Suppressor macrophage treated with lipopolysaccharide for 1 hour (primary cell): ENCODE measurements around the gene NINJ1.

ENCODE experiments used
- DNase-seq, 3 donors: peaks; one replicate each; pipeline ENCODE4 v3.0.0-alpha.2; 2020 to 2022

Gene NINJ1

DNA sequence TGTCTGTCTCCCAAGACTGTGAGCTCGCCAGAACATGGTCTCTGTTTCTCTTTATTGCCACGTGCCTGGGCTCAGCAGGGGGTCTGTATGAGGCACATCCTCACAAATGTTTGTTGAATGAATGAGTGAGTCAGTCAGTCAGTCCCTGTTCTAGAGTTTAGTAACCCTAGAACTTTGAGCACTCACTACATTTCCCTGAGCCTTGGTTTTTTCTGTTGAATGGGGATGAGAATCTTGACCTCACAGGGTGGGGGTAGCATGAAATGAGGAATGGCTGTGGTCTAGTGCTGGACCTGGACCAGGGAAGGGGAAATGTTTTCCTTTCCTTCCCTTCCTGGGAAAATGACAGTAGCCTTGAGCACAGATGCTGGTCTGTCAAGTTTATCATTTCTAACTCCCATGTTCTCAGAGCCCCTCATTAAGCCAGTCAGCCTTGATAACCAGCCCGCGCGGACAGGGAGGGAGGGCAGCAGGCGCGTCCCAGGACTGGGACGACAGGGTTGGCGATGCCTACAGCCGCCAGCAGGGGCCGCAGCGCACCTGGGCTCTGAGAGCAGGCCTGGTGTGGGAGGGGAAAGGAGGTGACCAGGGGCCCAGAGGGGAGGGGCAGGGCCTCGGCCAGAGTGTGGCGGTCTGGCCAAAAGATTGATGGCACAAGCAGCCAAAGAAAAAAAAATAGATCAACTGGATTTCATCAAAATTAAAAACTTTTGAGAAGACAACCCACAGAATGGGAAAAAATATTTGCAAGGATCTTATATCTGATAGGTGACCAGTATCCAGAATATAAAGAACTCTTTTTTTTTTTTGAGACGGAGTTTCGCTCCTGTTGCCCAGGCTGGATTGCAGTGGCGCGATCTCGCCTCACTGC, 25.8 kb upstream of the NINJ1 start:
- peak; percentile 82 to 91 (median 86) for DNase-seq

DNA sequence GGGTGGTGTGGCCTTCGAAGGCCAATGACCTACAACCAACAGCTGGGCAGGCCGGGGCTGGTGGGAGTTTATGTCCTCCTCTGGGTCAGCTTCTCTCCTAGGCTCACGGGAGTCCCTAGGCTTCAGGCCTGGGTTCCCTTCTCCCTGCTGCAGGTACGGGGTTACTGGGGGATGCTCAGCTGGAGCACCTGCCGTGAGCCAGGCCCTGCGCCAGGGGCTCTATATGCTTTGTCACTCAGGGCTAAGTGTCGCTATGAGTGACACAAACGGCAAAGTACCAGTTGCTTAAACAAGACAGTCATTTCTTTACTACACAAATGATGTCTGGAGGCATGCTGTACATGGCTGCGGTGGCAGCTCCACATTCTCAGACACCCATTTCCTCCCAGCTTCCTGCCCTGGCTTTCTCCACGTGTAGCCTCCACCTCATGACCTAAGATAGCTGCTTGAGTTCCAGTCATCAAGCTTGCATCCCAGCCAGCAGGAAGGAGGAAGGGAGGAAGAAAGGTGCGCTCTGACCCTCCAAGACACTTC, 22.5 kb upstream of the NINJ1 start:
- no peak for DNase-seq

DNA sequence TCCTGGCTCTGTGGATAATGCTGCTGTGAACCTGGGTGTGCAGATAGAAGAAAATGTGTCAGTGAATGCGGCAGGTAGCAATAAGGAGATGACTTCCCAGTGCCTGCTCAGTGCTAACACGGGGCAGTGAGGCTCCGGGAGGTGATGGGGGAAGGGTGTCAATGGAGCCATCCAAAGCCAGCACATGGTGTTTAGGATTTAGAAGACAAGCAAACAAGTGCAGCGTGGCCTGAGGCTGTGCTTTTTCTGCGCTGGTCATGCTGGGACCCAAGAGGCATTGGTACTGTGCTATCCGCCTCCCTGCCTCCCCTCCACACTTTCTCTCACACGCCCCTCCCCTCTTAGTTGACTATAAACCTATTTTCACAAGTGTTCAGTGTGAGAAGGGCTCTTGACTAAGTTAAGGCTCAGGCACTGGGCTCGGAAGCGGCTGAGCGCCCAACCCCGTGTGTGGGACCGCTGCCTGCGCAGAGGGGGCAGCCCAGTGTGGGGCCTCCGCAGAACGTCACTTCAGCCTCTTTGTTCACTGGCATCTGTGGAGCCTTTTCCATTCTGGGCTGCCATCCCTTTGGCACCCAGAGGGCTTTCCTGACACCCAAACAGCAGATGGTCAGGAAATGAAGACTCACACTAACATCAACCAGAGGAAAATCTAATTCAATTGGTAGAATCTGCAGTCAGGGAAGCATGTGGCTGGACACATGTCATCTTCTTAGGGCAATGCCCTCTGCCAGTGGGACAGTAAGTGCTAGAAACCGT, 21.8 kb upstream of the NINJ1 start:
- peak in 1 of 3 donors; percentile 37 for DNase-seq

DNA sequence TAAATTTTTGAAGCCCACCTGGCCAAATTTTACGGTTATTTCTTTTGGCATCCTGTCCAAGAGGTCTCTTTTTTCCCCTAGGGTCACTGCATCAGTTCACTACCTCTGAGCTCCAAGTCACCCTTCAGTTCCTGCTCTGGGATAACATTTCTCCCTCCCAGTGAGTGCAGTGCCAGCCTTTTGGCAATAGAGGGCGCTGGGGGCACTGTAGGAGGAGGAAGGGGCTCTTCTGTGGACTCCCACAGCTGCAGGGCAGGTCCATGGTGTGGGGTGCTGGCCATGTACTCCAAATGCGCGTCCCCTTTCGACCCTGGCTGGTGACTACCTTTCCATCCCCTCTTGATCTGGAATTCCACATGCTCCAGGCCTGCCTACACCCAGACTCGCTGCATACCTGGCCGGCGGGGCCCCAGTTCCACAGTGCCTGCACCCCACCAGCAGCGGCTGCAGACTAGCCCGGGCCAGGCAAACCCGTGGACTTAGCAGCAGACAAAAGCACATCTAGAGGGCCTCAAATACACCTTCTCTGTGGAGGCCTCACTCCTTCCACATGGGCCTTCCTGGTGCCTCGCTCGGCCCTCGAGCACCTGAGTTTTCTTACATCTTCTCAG, 20.3 kb upstream of the NINJ1 start:
- DNase-seq: peak; percentile 60 to 63 (median 60)

DNA sequence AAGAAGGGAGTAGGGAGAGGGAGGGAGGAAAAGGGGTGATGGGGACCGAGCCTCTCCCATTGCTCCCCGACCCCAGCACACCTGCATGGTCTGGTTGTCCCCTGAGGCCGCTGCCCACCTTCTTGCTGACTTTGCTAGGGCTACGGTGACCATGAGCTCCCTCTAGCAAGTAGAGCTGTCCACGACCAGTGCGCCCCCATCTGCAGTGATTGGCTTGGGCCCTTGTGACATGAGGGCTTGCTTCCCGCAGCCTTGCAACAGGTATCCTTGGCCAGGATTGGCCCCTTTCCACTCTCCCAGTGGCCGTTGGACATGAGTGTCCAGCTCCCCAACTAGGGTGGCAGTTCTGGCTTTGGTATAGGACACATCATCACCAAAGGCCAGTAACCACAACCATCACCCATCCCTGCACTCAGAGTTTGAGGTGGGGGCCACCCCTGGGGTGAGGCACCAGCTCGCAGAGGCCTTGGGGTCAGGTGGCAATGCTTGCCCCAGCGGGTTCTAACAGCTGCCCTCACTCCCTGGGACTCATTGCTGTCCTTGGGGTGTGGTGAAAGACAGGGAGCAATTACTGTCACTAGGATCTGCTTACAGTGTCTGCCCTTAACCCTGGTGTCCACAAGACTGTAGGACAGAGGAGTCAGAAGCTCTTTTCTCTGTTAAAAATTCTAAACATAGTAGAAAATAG, 17.2 kb upstream of the NINJ1 start:
- DNase-seq: no peak

DNA sequence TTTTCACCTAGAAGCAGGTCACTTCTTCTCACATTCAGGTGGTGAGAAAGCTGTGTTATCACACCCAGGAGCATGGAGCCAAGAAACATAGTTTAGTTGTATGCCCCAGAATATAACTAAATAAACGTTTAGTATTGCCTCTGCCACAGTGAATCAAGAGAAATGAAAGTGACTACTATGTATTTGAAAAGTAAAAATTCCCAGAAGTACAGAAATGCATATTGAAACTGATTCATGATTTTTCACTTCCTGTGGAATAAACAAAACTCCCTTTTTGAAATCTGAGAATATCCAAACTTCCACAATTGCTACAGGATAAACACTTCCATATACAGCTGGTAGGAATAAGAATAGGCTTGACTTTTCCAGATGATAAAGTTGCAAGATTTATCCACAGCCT, 15.3 kb upstream of the NINJ1 start:
- DNase-seq: peak; percentile 73 to 98 (median 96)

DNA sequence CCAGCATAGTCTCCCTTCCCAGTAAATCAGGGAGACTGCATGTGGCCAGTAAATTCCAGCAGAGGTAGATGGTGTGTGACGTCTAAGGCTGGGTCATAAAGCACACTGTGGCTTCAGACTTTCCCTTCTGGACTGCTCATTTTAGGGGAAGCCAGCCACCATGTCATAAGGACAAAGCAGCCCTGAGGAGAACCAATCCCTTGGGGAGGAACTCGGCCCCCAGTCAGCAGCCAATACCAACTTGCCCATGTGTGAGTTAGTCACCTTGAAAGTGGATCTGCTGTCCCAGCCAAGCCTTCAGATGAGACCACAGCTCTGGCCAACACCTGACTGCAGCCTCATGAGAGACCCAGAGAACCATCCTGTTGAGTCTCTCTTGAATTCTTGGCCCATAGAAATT, 14.7 kb upstream of the NINJ1 start:
- peak; percentile 81 to 90 (median 85) for DNase-seq

DNA sequence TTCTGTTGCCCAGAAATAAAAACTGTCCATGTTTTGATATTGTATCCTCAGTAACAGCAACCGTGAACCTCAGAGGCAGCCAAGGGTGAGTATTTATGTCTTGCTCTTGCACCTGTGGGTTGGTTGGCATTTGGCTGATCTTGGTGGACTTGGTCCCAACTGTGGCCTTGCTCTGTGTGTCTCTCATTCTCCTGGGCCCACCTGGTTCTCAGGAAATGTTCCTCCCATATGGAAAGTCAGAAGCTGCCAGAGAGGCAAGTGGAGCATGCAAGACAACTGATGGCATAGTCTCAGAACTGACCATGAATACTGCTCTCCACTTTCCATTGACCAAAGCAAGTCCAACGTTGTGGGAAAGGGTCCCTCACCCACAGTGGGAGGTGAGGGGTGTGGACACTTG, 13.6 kb upstream of the NINJ1 start:
- DNase-seq: no peak

DNA sequence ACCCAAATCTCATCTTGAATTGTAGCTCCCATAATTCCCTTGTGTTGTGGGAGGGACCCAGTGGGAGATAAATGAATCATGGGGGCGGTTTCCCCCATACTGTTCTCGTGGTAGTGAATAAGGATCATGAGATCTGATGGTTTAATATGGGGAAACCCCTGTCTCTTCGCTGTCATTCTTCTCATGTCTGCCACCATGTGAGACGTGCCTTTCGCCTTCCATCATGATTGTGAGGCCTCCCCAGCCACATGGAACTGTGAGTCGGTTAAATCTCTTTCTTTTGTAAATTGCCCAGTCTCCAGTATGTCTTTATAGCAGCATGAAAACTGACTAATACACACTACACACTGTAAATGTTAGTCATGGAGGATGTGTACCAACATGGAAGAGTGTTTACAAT, 12.6 kb upstream of the NINJ1 start:
- peak; percentile 82 to 94 (median 88) for DNase-seq

DNA sequence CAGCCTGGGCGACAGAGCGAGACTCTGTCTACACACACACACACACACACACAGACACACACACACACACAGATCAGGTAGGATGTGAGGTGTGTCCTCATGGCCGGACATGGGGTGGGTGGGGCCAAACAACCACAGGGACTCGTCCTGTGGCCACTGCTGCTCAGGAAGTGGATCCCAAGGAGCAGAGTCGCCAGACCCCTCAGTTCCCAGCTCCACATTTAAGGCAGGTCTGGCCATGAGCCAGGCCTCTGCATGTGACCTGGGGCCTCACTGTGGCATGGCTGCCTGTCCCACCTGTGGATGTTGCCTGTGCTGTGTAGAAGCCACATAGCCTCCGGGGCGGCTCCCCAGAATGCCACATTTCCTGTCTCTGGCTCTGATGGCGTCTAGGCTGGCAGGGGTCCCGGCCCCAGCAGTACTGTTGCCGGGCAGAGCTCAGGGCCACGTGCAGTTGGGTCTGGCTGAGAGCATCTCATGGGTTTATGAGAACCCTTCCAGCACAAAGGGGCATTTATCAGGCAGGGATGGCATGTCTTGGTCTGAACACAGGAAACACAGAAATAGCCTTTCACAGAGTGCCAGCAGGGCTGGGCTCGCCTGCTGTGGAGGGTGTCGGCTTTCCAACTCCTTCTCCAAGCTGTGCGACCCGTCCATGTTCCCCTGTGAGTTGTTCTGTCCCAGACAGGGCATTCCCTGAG, 9.9 kb upstream of the NINJ1 start:
- DNase-seq: no peak

DNA sequence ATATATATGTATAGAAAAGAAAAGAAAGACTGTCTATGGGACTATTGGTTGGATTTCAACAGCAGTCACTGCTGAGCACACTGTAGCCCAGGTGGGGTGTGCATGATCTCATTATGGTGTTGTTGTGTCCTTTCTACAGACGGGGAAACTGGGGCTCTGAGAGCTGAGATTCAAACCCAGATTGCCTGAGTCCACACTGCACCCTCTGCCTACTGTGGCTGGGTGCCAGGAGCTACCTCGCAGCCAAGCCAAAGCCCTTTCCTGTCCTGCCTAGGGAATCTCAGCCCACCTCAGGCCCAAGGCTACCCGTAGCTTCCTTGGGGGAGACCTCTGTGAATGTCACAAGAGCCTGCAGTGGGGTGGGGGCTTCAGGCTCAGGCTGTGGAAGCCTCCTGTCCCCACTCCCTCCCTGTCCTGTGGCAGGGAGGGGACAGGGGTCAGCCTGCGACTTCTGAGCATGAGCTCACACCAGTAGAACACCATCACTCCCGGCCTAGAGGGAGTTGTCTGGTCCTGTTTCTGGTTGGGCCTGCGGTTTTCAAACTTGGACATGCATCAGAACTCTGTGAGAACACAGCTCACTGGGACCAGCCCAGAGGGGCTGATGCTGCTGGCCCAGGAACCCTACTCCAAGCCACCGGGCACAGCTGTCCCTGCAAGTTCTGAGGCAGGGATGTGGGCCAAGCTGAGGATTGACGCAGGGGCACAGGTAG, 7.9 kb upstream of the NINJ1 start:
- DNase-seq: no peak

DNA sequence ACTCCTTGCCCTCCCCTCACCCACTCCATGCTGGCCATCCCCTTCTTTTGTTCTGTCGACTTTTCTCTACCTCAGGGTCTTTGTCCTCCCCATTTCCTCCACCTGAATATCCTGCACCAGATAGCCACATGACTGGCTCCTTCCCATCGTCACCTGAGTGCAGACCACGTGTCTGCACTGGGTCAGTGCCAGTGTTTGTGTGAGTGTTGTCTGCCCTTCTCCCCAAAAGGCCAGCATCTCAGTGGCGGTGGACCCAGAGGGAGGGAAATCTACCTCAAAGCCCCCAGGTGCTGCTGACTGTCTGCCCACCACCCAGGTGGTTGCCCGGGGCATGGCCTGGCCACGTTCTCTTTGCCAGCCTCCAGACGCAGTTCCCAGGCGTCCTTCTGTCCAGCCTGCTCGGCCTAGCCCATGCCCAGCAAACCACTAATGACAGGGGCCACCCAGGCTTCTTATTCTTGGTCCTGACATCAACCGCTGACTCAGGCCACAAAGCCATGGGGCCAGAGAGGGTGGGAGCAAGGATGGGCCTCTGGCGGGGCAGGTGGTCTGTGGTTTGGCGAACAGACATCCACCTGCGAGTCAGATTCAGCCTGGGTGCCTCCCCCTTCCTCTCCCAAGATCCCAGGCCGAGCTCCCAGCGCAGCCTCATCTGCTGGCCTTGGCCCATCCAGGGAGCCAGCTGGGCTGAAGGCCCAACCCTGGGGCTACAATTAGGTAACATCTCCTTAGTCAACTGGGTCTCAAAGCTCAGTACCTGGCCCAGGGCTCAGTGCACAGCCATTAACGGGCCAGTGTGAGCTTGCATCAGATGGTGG, 5.5 kb upstream of the NINJ1 start:
- DNase-seq: no peak

DNA sequence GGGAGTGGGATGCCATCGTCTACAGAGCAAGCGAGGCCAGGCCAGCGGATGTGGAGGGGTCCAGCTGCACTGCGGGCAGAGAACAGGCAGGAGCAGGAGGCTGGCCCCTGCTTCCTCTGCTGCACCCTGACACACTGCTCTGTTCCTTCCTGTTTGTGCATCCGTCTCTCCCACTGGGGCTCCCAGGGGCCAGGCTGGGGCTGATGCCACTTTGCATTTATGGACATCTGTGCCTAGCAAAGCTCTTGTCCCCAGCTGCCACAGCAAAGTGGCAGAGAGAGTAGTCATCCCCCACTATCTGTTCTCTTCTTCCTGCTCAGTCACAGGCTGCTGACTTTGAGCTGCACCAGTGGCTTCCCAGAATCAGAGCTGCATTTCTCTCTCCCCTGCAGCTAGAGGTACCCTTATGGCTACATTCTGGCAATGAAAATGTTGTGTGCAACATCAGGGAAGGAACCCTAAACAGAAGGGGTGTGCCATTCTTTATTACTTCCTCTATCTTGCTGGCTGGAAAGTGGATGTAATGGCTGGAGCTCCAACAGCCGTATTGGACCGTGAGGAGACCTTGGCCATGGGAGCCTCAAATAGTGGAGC, 4.2 kb upstream of the NINJ1 start:
- peak in 1 of 3 donors; percentile 68 for DNase-seq

DNA sequence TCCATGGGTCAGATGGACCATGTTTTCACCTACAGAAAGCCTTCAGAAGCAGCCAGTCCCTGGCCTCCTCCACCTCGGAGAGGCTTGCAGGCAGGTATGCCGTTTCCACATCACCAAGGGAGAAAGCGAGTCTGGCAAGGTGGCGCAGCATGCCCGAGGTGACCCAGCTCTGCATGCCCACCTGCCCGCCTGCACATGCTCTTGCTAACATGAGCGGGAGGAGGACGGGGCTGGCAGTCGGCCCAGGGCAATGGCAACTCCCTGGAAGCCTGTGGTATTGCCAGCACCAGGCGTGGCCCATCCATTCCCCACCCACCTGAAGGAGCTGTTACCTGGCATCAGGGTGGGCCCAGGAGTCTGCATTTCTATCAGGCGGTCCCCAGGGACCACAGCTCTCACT, 3.3 kb upstream of the NINJ1 start:
- no peak for DNase-seq

DNA sequence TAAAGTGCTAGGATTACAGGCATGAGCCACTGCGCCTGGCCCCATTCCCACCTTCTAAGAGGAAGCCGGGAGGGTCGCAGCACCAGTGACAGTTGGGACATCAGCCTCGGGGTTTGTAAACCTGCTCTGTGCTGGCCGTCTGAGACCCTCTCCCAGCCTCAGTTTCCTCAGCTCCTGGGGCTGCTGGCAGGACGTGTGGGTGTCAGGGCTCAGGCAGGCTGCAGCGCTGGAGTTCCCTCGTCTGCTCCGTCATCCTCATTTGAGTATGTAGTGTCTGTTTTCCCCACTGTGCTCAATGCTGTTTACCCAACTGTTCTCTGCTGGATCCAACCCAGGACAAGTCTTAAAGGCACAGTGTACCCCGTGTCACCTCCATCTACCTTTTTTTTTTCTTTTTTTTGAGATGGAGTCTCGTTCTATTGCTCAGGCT, 2.0 kb upstream of the NINJ1 start:
- DNase-seq: peak; percentile 72 to 80 (median 74)

DNA sequence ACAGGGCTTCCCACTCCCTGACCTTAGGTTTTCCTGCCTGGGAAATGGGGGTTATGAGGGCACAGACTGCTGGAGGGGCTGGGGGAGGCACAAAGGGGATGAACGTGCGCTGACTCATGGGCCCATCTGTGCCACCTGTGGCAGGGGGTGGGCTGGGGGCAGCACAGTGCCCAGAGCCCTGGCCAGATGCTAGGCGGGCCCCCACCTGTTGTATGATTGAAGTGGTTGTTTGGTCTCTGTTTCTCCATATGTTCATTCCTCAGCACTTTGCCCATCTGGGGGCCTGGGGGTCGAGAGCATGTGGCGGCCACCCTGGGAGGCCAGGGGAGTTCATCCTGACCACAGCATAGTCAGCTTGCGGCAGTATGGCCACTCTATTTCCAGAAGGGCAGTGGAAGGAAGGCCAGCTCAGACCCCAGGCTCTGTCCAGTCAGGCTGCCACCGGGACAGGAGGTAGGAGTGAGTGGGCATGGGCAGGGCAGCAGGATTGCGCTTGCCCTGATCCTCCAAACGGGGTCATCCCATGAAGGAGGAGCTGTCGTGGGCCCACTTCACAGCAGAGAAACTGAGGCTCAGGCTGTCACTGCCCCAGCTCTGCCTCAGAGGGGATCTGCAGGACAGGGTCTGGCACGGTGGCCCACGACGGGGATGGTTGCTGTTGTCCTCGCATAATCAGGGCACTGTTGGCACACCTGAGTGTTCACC, 841 bp upstream of the NINJ1 start:
- DNase-seq: peak in 2 of 3 donors; percentile 34

DNA sequence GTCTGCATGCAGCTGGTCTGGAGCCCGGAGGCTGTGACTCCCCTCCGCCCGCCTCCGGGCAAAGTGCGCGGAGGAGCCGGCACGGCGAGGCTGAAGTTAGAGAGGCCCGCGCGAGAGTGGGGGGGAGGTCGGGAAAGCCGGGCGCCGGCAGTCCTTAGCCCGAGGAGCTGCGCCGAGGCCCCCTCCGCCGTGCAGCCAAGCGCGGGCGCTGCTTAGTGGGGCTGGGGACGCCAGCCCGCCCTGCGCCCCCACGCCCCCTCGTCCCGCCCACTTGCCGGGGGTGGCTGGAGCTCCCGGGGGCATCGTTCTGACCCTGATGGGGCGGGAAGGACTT, 403 bp downstream of the NINJ1 start:
- DNase-seq: peak; percentile 91 to 94 (median 94)

DNA sequence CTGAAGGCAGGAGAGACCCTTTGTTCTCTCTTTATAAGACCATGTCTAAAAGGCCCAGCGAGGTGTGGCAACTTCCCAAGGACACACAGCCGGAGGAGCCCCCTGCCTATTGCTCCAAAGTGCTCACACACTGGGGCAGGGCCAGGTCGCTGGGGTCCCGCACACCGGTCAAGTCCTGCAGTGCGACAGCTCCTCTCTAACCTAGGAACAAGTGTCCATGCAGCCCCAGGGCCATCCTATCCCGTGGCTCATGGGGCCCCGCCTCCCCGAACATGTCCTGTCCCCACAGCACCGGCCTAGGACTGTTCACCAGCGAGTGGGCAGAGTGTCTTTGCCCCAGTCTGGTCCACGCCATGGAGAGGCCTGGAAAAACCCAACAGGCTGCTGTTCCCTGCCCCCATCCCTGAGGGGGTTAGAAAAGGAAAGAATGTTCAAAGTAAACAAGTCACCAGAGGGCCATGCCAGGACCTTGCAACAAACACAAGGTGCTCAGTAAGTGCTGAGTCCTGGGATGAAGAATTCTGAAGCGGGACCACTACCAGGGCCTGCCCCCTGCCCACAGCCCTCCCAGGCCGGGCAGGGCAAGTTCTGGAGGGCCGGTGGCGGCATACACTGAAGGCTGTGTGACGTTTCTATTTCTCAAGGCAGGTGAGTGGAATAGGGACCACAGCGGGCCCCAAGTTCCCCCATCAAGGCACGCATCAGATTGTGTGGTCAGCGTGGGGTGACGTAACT, 938 bp downstream of the NINJ1 start:
- DNase-seq: peak; percentile 65 to 78 (median 69)
